PC-3 (cell line): Measurements from ENCODE around the gene RCAN2.

ENCODE experiments used
- EZH2 ChIP-seq: fragments of 300-600 bp; sonication (generic); IDR thresholded peaks from one replicate; pipeline ENCODE4 v1.6.1; 2017; ENCODE audit warnings: antibody characterized with exemption, mild to moderate bottlenecking, low read length; ENCODE audit not compliant: unreplicated experiment
- EZH2phosphoT487 ChIP-seq: fragments of 300-600 bp; sonication (generic); IDR thresholded peaks from 2 replicates; pipeline ENCODE4 v1.6.1; 2018; ENCODE audit warnings: mild to moderate bottlenecking, antibody characterized with exemption, low read length, borderline replicate concordance
- TF ChIP-seq, protein P1 (sequence below): fragments of 300-600 bp; sonication (generic); conservative IDR thresholded peaks from 2 replicates; pipeline ENCODE4 v1.5.1; 2017; ENCODE audit warnings: antibody characterized with exemption, low read depth, mild to moderate bottlenecking, low read length

GRCh38 chr6:46366190-46366900 lies 124.9 kb downstream of the RCAN2 start:
- TF ChIP-seq, protein P1, sequence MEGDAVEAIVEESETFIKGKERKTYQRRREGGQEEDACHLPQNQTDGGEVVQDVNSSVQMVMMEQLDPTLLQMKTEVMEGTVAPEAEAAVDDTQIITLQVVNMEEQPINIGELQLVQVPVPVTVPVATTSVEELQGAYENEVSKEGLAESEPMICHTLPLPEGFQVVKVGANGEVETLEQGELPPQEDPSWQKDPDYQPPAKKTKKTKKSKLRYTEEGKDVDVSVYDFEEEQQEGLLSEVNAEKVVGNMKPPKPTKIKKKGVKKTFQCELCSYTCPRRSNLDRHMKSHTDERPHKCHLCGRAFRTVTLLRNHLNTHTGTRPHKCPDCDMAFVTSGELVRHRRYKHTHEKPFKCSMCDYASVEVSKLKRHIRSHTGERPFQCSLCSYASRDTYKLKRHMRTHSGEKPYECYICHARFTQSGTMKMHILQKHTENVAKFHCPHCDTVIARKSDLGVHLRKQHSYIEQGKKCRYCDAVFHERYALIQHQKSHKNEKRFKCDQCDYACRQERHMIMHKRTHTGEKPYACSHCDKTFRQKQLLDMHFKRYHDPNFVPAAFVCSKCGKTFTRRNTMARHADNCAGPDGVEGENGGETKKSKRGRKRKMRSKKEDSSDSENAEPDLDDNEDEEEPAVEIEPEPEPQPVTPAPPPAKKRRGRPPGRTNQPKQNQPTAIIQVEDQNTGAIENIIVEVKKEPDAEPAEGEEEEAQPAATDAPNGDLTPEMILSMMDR = no peak
- no peak for TF ChIP-seq EZH2phosphoT487
- TF ChIP-seq EZH2 = no peak
